Glomerular endothelial cell (primary cell): Measurements from ENCODE around the gene HS6ST1. TPM values are rescaled to one million over a fixed set of nuclear protein-coding genes. Genes with fewer than 3 reads are reported as not detected.

Experiments
- DNase-seq: peaks from one replicate; pipeline ENCODE4 v3.0.0-alpha.2; 2011; ENCODE audit warnings: low read depth, low spot score; ENCODE audit errors: extremely low read depth
- total RNA-seq: library from RNA; depleted of rRNA; stranded (reverse); fragments of >200 nt; gene quantifications from 2 replicates; pipeline ENCODE4 v1.2.3, GENCODE V29; 2015

The HS6ST1 gene, protein sequence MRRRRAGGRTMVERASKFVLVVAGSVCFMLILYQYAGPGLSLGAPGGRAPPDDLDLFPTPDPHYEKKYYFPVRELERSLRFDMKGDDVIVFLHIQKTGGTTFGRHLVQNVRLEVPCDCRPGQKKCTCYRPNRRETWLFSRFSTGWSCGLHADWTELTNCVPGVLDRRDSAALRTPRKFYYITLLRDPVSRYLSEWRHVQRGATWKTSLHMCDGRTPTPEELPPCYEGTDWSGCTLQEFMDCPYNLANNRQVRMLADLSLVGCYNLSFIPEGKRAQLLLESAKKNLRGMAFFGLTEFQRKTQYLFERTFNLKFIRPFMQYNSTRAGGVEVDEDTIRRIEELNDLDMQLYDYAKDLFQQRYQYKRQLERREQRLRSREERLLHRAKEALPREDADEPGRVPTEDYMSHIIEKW
- 33.7 and 36.7 TPM in 2 replicates for total RNA-seq

DNA sequence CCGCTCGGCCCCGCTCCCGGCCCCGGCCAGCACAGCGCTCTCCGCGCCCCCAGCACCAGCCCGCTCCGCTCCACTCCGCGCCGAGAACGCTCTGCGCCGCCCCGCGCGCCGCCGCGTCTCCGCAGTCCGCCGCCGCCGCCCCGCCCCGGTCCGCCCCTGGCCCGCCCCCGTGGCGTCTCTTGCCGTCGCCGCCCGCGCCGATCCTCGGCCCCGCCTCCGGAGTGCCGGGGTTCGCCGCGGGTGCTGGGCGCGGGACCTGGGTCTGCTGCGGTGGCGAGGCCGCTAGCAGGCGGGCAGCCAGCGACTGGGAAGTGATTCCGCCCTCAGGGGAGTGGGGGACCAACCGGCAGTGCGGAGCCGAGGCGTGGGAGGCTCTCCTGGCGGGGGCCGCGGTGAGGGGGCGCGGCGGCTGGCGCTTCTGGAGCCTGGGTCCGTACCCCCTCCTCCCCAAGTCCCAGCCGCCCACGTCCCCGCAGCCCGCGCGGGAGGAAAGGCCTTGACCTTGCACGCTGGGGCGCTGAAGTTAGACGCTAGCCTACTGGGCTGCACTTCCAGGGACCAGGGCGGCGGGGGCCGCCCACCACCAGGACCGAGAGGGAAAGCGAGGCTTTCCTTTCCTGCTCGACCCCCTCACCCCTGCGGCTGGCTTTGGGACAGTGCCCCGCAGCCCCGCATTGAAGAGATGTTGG lies at the start of gene HS6ST1:
HS6ST1 (minus strand) TSS at position 93 of the 689 bp plus-strand sequence. CDS start 305 bp downstream, outside the sequence.
- no peak for DNase-seq

DNA sequence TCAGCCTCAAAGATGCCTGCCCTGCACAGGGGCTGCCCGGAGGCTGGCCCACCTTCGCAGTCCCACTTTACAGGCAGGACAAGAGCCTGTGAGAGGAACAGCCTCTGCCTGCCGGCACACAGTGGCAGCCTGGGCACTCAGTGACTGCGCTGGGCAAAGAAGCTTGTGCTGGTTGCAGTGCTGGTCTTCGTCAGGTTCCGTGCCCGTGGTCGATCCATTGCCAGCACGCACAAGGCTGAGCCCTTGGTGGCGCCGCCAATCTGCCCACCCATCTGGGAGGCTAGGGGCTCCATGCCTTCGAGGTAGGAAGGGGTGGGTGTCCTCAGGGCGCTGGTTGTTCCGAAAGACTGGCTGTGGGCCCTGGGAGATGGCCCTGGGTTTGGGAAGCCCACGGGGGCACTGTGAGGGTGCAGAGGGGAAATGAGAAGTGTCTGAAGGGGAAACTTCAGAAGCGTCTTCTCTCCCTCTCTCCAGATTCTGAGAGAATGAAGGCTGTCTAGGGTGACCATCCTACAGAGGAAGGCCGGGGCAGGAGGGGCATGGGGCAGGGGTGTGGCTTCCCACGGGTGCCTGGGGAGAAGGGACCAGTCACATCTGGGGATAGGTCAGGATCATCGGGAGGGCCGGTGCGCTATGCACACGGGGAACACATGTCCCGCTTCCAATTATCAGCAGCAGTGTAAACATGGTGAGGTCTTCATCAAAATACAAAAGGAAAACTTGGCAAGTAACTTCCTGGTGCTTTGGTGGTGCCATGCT lies 49.1 kb upstream of the HS6ST1 start:
- no peak for DNase-seq

DNA sequence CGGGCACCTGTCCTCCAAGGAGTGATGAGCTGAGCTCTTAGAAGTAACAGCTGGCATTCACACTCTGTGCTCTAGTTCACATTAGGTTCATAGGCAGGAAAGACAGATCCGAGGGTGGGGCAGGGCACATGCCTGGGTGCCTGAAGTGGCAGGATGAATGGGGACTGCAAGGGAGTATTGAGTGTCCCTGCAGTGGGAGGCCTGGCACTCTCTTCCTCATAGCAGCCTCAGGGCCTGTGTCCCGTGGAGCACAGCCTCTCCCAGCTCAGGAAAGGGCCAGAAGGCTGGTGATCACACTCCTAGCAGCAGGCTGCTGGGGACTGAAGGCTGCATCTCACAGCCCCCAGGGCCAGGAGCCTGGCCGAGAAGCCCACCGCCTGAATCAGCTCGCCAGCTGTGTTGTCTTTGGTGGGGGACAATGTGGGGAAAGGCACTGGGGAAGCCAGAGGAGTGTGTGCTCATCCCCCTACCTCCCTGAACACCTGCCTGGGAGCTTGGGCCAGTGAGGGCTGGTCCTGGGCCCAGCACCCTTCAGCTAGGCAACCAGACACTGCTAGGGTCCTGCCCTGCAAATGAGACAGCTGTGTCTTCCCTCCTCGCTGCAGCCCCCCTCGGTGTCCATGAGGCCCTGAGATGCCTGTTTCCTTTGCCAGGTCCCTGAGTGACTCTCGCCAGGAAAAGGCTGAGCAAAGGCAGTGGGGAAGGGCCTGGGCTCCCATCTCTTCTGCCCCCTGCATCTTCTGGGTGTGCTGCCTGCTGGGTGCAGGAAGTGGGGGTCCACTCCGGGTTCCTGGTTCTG lies 48.2 kb upstream of the HS6ST1 start:
- no peak for DNase-seq

DNA sequence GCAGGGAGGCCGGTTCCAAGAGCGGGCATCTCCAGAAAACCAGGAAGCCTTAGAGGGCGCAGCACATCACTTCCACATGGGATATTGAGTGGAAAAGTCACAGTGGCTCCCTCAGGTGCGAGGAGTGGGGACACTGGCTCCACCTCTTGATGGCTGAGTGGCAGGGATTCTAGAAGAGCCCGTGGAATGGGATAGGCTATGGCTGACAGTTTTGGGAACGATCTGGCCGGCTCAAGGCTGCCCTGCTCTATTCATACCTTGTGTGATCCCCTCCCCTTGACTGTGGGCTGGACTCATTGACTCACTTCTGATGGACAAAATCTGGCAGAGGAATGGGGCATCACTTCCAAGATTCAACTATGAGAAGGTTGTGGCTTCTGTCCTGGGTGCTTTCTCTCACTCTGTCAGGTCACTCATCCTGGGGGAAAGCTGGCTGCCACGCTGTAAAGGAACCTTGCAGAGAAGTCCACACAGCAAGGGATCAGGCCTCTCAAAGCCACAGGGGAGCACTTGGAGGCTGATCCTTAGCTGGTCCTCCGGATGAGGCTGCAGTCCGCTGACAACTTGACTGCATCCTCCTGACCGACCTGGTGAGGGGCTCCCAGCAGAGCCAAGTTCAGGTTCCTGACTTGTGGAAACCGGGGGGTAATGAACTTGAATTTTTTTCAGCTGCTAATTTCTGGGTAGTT lies 46.7 kb upstream of the HS6ST1 start:
- DNase-seq = no peak

DNA sequence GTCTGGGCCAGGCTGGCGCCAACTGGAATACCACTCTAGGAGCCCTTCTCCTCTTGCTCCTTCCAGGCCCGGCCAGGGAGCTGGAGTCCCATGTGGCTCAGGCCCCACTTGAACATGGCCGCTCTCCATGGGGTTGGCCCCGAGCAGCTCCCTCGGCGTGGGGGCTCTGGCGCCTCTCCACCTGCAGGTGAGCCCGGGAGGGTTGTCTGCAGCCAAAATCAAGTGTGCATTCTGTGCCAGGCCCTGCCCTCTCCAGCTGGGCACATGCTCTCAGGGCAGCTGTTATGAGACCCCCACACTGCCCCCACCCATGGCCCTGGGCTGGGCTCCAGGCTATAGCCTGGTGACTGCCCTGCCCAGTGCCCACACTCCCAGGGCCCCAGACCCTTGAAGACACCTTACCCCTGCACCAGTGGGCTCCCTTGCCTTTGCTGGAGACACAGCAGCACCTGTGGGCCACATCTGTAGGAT lies 45.8 kb upstream of the HS6ST1 start:
- no peak for DNase-seq

DNA sequence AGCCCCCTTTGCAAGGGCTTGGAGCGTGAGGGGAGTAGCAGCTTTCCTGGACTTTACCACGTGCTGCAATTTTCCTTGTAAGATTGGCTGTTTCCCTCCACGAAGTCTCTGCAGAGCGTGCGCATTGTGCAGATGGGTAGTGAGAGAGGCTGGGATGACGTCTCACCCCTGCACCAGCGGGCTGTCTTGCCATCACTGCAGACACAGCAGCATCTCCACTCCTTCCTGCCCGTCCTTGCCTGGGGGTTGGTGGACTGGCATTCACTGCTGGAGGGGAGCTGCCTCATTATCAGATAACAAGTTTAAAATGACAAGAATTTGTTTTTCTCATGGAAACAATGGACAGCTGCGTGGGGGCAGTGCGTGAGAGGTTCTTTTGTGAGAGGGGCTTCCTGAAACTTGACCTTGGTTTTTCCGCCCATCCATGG lies 45.3 kb upstream of the HS6ST1 start:
- DNase-seq = no peak

DNA sequence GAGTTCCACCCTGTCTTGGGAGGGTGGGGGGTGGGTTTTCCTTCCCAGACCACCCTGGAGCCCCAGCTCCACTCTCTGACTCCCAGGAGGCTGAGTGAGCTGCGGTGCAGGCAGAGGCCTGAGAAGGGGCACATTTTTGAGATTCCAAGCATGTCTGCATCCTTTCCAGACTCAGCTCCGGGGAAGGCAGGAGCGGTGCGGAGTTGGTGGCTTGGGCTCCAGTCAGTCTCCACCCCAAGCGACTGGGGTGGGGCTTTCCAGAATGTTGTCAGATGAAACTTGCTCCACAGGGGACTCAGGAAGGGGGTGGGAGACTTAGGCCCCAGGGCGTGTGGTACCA lies 44.2 kb upstream of the HS6ST1 start:
- DNase-seq = no peak

DNA sequence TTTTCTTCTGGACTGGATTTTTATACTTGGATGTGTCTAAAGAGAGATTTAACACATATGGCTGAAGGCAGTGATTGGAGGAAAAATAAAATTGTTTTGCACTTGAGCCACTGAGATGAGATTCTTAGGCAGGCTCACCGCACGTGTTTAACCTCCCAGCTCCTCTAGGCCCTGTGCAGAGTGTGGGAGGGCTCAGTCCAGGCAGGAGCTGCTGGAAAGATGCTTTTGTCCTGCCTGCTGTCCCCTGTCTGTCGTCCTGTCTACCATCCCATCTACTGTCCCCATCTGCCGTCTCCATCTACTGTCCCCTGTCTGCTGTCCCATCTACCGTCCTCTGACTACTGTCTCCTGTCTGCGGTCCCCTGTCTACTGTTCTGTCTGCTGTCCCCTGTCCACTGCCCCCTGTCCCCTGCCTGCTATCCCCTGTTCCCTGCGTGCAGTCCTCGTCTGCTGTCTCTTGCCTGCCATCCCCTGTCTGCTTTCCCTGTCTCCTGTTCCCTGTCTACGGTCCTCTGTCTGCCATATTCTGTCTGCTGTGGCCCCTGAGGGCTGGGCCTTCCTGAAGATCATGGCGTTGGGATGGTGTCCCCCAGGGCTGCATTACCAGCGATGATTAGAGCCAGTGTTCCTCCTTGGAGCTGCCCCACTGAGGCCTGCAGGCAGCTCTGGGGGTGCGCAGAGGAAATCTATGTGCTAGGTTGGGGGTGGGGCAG lies 43.7 kb upstream of the HS6ST1 start:
- no peak for DNase-seq

DNA sequence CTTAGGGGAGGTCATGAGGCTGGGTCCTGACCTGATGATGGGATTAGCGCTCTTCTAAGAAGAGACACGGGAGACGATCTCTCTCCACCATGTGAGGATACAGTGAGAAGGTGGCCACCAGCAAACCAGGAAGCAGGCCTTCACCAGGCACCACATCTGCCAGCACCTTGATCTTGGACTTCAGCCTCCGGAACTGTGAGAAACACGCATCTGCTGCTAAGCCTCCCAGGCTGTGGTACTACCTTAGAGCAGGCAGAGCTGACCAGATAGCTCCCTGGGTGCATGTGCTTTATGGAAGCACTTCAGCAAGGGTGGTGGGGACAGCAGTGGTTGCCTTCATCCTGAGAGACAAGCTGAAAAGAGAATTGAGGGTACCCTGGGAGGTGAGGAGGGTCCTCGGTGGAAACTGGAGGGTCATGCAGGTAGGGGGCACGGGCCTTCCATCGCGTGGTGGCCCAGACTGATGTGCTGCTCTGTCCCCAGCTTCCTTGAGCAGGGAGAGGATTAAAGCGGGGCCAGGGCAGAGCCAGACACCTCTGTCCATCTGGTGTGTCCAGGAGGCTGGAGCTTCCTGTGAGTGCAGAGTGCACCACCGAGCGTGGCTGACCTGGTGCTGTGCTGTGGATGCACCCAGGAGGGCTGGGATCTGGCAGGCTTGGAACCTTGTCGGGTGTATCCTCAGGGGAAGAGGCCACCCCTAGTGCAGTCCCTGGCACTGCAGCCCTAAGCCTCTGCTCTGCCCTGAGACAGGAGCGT lies 42.9 kb upstream of the HS6ST1 start:
- DNase-seq = no peak

DNA sequence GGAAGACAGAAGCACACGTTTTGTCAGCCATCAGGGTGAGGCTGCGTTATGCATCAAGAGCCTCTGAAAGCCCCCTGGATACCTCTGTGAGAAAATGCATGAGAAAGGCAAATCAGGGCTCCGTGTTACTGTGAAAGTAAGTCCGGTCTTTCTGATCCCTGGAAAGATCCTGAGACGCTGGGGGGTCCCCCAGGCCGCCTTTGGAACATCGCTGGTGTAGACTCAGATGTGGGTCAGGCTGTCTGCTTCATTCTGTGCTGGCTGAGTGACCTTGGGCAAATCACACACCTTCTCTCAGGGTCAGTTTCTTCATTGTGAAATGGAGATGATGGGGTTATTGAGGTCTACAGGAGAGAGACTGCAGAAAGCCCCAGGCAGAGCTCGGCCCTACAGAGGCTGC lies 42.0 kb upstream of the HS6ST1 start:
- no peak for DNase-seq

DNA sequence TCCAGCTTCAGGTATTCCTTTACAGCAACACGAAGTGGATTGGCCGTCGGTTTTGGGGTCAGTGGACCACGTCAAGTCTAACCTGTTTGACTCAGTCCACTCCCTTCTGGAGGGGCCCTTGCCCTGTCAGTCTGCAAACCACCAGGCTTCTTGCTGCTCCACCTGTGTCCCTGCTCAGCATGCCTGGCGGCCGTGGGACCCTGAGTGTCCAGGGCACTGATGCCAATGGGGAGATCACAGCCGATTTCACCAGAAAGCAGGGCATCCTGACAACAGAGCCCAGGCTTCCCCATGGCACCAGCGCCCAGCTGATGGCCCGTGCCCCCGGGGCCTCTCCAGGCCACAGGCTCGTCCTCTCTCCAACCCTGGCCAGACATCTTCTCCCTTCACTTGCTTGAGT lies 41.2 kb upstream of the HS6ST1 start:
- no peak for DNase-seq

DNA sequence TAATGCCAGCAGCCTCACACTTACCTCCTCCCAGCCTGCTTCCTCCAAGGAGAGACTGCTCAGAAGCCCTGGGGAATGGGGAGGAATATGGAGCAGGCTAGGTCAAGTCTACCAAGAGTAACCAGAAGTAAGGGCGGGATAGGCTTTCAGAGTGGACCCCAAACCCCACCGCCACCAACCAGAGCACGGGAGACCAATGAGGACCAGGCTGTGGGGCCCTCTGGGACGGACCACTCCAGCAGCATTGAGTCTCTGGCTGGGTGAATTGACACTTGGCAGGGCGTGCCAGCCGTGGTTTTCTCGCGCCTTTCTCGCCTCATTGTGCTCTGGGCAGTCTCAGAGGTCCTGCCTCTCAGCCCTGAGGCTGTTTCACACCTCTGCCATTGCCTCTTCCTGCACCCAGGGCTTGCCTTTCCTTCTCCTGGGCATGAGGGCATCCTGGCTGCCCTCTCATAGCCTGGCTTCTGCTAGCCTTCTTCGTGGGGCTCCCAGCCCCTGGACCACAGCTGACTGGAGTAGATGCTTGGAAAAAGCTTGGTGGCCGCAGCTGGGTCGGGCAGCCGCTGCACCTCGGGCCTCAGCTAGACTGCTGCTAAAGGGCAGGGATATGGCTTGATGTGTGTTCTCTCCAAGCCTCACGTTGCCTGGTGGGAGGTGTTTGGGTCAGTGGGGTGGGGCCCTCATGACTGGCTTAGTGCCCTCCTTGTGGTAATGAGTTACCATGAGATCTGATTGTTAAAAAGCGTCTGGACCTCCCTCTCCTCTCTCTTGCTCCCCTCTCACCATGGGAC lies 40.5 kb upstream of the HS6ST1 start:
- no peak for DNase-seq

DNA sequence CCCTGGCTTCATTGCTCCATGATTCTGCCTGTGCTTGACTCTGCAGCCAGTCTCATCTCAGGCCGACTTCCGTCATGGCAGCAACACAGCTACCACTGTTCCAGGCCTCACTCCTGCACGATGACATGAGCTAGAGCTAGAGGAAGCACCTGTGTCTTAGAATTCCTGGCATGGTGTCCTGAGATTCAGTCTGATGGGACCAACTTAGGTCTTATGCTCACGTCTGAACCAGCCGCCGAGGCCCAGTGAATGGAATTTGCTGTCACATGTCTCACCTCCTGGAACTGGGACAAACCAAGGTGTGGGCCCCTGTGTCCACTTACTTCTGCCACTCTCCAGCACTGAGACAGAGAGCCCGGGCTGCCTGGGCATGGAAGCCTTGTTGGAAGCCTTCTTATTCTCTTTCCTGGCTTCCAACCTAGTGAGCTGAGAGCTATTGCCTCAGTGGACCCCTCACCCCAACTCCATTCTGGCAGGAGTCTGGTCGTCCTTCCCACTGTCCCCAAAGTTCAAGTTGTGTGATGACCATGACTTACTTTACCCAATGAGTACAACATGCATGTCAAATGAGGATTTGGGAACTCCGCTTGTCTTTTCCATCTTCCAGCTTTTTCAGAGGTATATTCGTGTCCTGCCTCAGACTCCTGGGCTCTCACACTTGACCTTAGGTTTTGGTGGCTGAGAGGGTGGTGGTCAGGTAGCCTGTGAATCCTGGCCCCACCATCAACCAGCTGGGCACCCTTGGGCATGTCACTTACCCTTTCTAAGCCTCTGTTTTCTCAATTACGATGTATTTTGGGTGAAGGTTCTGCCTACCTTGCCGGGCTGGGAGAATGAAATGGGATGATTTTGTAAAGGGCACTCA lies 39.1 kb upstream of the HS6ST1 start:
- DNase-seq = no peak

DNA sequence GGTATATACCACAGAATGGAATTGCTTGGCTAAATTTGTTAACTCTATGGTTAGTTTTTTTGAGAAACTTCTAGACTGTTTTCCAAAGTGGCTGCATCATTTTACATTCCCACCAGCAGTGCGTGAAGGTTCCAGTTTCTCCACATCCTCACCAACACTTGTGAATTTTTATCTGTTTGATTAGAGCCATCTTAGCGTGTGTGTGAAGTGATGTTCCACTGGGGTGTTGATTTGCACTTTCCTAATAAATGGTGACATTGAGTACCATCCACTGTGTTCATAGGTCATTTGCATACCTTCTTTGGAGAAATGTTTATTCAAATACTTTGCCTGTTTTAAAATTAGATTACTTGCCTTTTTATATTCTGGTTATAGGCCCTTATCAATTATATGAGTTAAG lies 37.5 kb upstream of the HS6ST1 start:
- no peak for DNase-seq

DNA sequence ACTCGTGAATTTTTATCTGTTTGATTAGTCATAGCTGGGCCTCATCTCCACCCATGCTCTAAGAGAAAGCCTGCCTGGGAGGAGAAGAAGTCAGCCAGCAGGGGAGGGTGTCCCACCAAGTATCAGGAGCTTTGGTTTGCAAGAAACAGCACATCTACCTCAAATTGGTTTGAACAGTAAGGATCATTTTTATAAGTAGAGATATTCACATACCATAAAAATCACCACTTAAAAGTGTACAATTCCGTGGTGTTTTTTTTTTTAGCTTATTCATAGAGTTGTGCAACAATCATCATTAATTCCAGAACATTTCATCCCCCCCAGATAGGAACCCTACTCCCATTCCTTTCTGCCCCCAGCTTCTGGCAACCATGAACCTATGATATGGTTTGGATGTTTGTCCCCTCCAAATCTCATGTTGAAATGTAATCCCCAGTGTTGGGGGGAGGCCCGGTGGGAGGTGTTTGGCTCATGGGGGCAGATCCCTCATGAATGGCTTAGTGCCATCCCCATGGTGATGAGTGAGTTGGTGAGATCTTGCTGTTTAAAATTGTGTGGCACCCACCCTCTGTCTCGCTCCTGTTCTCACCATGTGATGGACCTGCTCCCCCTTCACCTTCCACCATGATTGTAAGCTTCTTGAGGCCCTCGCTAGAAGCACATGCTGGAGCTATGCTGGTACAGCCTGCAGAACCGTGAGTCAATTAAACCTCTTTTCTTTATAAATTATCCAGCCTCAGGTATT lies 36.2 kb upstream of the HS6ST1 start:
- DNase-seq = no peak

DNA sequence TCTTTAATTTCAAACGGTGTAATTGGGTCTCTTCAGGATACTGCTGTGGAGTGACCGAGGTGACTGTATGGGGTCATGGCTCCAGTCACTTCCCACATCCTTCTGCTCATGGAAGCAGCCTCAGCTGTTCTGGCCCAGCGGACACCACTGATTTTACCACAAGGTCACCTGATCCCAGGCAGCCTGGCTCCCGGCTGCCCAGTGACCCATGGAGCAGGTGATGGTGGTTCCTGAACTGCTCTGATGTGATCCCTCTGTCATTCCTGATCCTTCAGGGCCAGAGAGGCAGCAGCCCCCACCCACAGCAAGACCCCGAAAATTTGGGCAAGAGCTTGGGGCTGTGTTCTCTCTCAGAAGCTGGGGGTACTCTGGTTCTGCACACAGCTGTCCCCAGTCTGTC lies 35.5 kb upstream of the HS6ST1 start:
- DNase-seq = no peak
